Psoas muscle (tissue), 8 donors: ENCODE data around the gene SH2D7. TPM values are rescaled to one million over a fixed set of nuclear protein-coding genes. Genes with fewer than 3 reads are reported as not detected.

ENCODE experiments used
- ATAC-seq, 4 donors: fragments of 200-7000 bp; cut with Tn5 transposase; one replicate each; pipeline ENCODE4 v1.9.1; 2020; ENCODE audit warnings: moderate library complexity in 3 of 4, mild to moderate bottlenecking in 2 of 4
- DNase-seq, 2 donors: peaks; one replicate each; pipeline ENCODE4 v3.0.0-alpha.2; 2020
- H3K27ac ChIP-seq: fragments of 200-600 bp; one replicate; pipeline ENCODE4 v1.8.0; 2022
- H3K27me3 ChIP-seq, 3 donors: fragments of 200-600 bp in 1 of 3; one replicate each; pipeline versions ENCODE4 v1.6.1 to v1.8.0; 2013 to 2022; ENCODE audit warnings: low read length in 2 of 3, mild to moderate bottlenecking in 2 of 3, moderate library complexity in 1 of 3; ENCODE audit not compliant: insufficient read depth in 3 of 3
- H3K36me3 ChIP-seq, 2 donors: fragments of 200-600 bp in 1 of 2; one replicate each; pipeline versions ENCODE4 v1.6.1 to v1.8.0; 2013 to 2022; ENCODE audit warnings: low read depth in 1 of 2, mild to moderate bottlenecking in 1 of 2, moderate library complexity in 1 of 2; ENCODE audit not compliant: insufficient read depth in 1 of 2
- H3K4me1 ChIP-seq: fragments of 200-600 bp; one replicate; pipeline ENCODE4 v1.8.0; 2022
- H3K4me3 ChIP-seq: fragments of 200-600 bp; one replicate; pipeline ENCODE4 v1.8.0; 2022; ENCODE audit warnings: mild to moderate bottlenecking
- H3K9me3 ChIP-seq: fragments of 200-600 bp; one replicate; pipeline ENCODE4 v1.8.0; 2022
- WGBS, 3 donors: extraction: QIAGEN DNeasy Blood & Tissue Kit; methylation state at CpG; one replicate each; pipeline versions ENCODE4 v1.1.6 to v1.1.7; 2013; 5-methylcytosine and 5-hydroxymethylcytosine counted together
- intact Hi-C, 2 donors: fragments of 100-400 bp; cut with DNase I; formaldehyde crosslinking; loops; one replicate each; pipeline versions ENCODE4 v1.11.0 to v1.14.2; 2022
- polyA plus RNA-seq, 3 donors: library from polyadenylated mRNA; stranded (reverse); fragments of 200-250 nt; gene quantifications; one replicate each; pipeline ENCODE4 v1.2.3, GENCODE V29; 2013
- total RNA-seq, 4 donors: library from RNA; stranded (reverse); fragmentation: NEBNext Ultra II Directional in 2 of 4; extraction: Animal tissue kit (Norgen Biotek cat#: 25700) in 2 of 4; gene quantifications; one replicate each; pipeline versions ENCODE4 v1.2.1 to v1.2.4, GENCODE V29; 2021 to 2023
- TF ChIP-seq, protein P1 (sequence below): fragments of 200-600 bp; IDR thresholded peaks from one replicate; pipeline ENCODE4 v1.8.0; 2022; ENCODE audit warnings: antibody characterized with exemption
- donor health status: healthy with polysubstance abuse.
- donor health status: DM: no; HTN: no; CAD: no; lungs with moderate emphysema.
- donor health status: Bipolar disorder and iron deficiency.
- donor health status: healthy.
- donor health status: DM: yes; HTN: yes; CAD: no.
- donor health status: DM: no; HTN: no; CAD: no.
- donor health status: DM: no; HTN: no; CAD: no.
- donor health status: DM: yes; HTN: yes; CAD: no.

SH2D7 gene
- total and polyA plus RNA-seq, 7 donors = not detected

- no peak for DNase-seq
- ATAC-seq = no peak
- Histone ChIP-seq H3K4me1 (peaks cover 13% of the 10 kb centered on the region), H3K9me3 (no peaks in the 10 kb centered on the region), H3K36me3 (no peaks in the 10 kb centered on the region), H3K27me3 (no peaks in the 10 kb centered on the region), H3K27ac (no peak overlapping the region), H3K4me3 (no peak overlapping the region)
- 94 to 96% (median 95%) methylated on average over 9 of the region's 9 CpGs for WGBS, 3 donors
- intact Hi-C loops = no loop called here
- TF ChIP-seq, protein P1, sequence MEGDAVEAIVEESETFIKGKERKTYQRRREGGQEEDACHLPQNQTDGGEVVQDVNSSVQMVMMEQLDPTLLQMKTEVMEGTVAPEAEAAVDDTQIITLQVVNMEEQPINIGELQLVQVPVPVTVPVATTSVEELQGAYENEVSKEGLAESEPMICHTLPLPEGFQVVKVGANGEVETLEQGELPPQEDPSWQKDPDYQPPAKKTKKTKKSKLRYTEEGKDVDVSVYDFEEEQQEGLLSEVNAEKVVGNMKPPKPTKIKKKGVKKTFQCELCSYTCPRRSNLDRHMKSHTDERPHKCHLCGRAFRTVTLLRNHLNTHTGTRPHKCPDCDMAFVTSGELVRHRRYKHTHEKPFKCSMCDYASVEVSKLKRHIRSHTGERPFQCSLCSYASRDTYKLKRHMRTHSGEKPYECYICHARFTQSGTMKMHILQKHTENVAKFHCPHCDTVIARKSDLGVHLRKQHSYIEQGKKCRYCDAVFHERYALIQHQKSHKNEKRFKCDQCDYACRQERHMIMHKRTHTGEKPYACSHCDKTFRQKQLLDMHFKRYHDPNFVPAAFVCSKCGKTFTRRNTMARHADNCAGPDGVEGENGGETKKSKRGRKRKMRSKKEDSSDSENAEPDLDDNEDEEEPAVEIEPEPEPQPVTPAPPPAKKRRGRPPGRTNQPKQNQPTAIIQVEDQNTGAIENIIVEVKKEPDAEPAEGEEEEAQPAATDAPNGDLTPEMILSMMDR = no peak
Measured at GRCh38 chr15:78097667-78098066, 5.3 kb downstream of the SH2D7 start.

DNA sequence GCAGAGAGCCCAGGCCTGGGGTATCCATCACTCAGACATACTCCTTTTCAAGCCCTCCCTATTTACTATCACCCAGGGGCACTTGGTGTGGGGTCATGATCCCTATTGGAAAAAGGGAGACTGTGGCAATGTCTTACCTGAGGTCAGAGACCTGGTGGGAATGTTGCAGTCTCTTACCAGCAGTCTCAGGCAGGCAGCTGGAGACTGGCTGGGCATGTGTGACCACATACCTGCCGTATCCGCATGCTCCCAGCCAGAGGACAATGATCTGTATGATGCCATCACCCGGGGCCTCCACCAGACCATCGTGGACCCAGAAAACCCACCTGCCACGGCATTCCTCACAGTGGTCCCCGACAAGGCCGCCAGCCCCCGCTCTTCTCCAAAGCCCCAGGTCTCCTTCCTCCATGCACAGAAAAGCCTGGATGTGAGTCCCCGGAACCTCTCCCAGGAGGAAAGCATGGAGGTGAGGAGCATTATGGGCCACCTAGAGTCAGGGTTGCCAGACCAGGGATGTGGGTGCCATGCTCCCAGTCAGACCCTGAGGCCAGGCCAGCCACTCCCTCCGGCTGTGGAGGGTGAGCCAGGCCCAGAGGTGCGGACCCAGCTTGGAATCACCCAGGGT is 5.9 kb downstream of the SH2D7 start:
- whole genome bisulfite sequencing, 3 donors = 88 to 97% (median 93%) methylated on average over 11 of the region's 11 CpGs
- ATAC-seq (no peak), DNase-seq (no peak)
- Histone ChIP-seq H3K4me3 (no peak overlapping the region), H3K4me1 (peaks cover 8% of the 10 kb centered on the region), H3K36me3 (no peaks in the 10 kb centered on the region), H3K27ac (no peak overlapping the region), H3K9me3 (no peaks in the 10 kb centered on the region), H3K27me3 (no peaks in the 10 kb centered on the region)
- intact Hi-C loops = no loop called here
- TF ChIP-seq, protein P1 = no peak

- no peak overlapping the region for H3K27ac ChIP-seq
- H3K36me3 ChIP-seq = no peaks in the 10 kb centered on the region
- intact Hi-C loops = no loop called here
- H3K27me3 ChIP-seq = no peaks in the 10 kb centered on the region
- DNase-seq = no peak
- TF ChIP-seq, protein P1 = no peak
- no peak overlapping the region for H3K4me3 ChIP-seq
- 52 to 78% (median 68%) methylated on average over 2 of the region's 2 CpGs for WGBS, 3 donors
- H3K9me3 ChIP-seq = no peaks in the 10 kb centered on the region
- H3K4me1 ChIP-seq = no peaks in the 10 kb centered on the region
- ATAC-seq = no peak
Measured at GRCh38 chr15:78100886-78101285, 8.5 kb downstream of the SH2D7 start.

- intact Hi-C loops = no loop called here
- Histone ChIP-seq H3K4me3 (no peak overlapping the region), H3K36me3 (no peaks in the 10 kb centered on the region), H3K27me3 (no peaks in the 10 kb centered on the region), H3K4me1 (no peaks in the 10 kb centered on the region), H3K27ac (no peak overlapping the region), H3K9me3 (no peaks in the 10 kb centered on the region)
- WGBS, 3 donors = 96 to 100% (median 99%) methylated on average over 5 of the region's 5 CpGs
- TF ChIP-seq, protein P1 = no peak
- no peak for DNase-seq
- no peak for ATAC-seq
Measured at GRCh38 chr15:78101423-78102105, 9.2 kb downstream of the SH2D7 start.
